ENCODE measurements around the gene ABHD17C.
"Not testable (repeated sequence)": the region's sequence is repeated elsewhere in the genome, so short reads cannot be mapped to it uniquely, and the experiment has no call there.

The ABHD17C gene

DNA sequence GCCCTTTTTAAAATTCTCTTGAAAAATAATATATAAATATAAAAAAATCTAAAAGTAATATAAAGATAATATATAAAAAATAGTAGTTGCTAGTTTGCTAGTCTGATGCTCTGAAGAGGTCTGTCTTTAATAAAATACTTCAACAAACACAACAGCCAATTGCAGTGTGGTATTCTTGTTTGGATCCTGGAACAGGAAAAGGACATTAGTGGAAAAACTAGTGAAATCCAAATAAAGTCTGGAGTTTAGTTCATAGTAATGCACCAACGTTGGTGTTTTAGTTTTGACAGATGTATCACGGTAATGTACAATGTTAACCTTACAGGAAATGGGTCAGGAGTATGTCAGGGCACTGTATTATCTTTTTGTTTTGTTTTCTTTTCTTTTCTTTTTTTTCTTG is 58.1 kb downstream of the ABHD17C start:
- Histone ChIP-seq H3K9me3 (replicated peaks in 1 of 11) (no peaks in the 10 kb centered on the region), H3K9ac (no peak overlapping the region), H3K27ac (no peak overlapping the region), H3K36me3 (peaks cover 63 to 91% (median 75%) of the 10 kb centered on the region in 11 experiments), H3K4me3 (no peak overlapping the region), H4K20me1 (peaks cover 0 to 46% (median 6%) of the 10 kb centered on the region in 11 experiments; a peak in 11 of 22 replicates), H3K4me1 (no peaks in the 10 kb centered on the region), H3K27me3 (no peaks in the 10 kb centered on the region), H3K4me2 (no peak overlapping the region)
- TF ChIP-seq Cebpa-rat (IDR thresholded peaks at IDR 0.05): no peak

DNA sequence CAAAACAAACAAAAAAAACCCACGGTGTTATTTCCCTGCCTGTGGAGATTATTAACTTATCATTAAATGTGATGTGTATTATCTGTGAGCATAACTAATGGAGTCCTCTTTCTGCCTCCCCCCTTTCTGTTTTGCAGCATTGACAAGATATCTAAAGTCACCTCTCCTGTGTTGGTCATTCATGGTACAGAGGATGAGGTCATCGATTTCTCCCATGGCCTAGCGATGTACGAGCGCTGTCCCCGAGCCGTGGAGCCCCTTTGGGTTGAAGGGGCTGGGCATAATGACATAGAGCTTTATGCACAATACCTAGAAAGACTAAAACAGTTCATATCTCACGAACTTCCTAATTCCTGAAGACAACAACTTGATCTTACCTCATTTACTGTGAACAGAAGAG is 58.9 kb downstream of the ABHD17C start:
- H4K20me1 ChIP-seq: peaks cover 0 to 39% (median 0%) of the 10 kb centered on the region in 11 experiments; a peak in 7 of 22 replicates
- peaks cover 62 to 83% (median 73%) of the 10 kb centered on the region in 11 experiments for H3K36me3 ChIP-seq
- H3K4me3 ChIP-seq: no peak overlapping the region
- H3K27me3 ChIP-seq: no peaks in the 10 kb centered on the region
- no peak for TF ChIP-seq Cebpa-rat (IDR thresholded peaks at IDR 0.05)
- H3K9ac ChIP-seq: no peak overlapping the region
- H3K9me3 ChIP-seq (replicated peaks in 1 of 11): no peaks in the 10 kb centered on the region
- no peak overlapping the region for H3K27ac ChIP-seq
- no peaks in the 10 kb centered on the region for H3K4me1 ChIP-seq
- no peak overlapping the region for H3K4me2 ChIP-seq

- Histone ChIP-seq H3K36me3 (peaks cover 43 to 64% (median 55%) of the 10 kb centered on the region in 11 experiments), H3K27me3 (no peaks in the 10 kb centered on the region), H3K9me3 (replicated peaks in 1 of 11) (no peaks in the 10 kb centered on the region), H3K9ac (no peak overlapping the region), H3K27ac (no peak overlapping the region), H3K4me2 (no peak overlapping the region), H4K20me1 (peaks cover 0 to 23% (median 0%) of the 10 kb centered on the region in 11 experiments; a peak in 3 of 22 replicates), H3K4me3 (no peak overlapping the region), H3K4me1 (peaks cover 0 to 3% (median 0%) of the 10 kb centered on the region in 10 experiments; a peak in 6 of 20 replicates)
- TF ChIP-seq Cebpa-rat (IDR thresholded peaks at IDR 0.05): no peak
Observed at GRCh38 chr15:80755885-80756284, 60.8 kb downstream of the ABHD17C start.

GRCh38 chr15:80758130-80758745 is 63.1 kb downstream of the ABHD17C start:
- H3K9ac ChIP-seq: no peak overlapping the region
- H3K4me3 ChIP-seq: no peak overlapping the region
- no peak overlapping the region for H3K27ac ChIP-seq
- no peak for TF ChIP-seq Cebpa-rat (IDR thresholded peaks at IDR 0.05)
- H3K9me3 ChIP-seq (replicated peaks in 1 of 11): no peaks in the 10 kb centered on the region
- H3K27me3 ChIP-seq: no peaks in the 10 kb centered on the region
- H4K20me1 ChIP-seq: peaks cover 0 to 16% (median 0%) of the 10 kb centered on the region in 11 experiments; a peak in 2 of 22 replicates
- peaks cover 27 to 41% (median 32%) of the 10 kb centered on the region in 11 experiments for H3K36me3 ChIP-seq
- H3K4me1 ChIP-seq: peaks cover 0 to 5% (median 0%) of the 10 kb centered on the region in 10 experiments; a peak in 6 of 20 replicates
- H3K4me2 ChIP-seq: no peak overlapping the region

DNA sequence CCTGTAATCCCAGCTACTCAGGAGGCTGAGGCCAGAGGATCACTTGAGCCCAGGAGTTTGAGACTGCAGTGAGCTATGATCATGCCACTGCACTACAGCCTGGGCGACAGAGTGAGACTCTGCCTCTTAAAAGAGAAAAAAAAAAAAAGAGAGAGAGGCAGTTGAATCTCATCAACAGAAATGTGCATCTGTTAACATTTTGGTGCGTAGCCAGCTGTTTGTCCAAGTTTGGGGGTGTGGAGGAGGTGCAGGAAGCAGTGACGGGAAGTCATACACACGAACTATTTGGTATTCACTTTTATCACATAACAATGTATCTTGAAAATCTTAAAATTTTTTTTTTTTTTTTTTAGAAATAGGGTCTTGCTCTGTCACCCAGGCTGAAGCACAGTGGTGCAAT is 65.8 kb downstream of the ABHD17C start:
- Histone ChIP-seq H3K9ac (no peak overlapping the region), H3K4me2 (peak overlapping the region in 2 of 11 experiments; percentile 16 to 20; a peak in 4 of 22 replicates), H3K27ac (no peak overlapping the region), H4K20me1 (peaks cover 0 to 1% (median 0%) of the 10 kb centered on the region in 11 experiments; a peak in 1 of 22 replicates), H3K36me3 (peaks cover 2 to 13% (median 6%) of the 10 kb centered on the region in 11 experiments; a peak in 16 of 22 replicates), H3K4me1 (peaks cover 0 to 5% (median 1%) of the 10 kb centered on the region in 10 experiments; a peak in 6 of 20 replicates), H3K27me3 (no peaks in the 10 kb centered on the region), H3K4me3 (no peak overlapping the region), H3K9me3 (replicated peaks in 1 of 11) (no peaks in the 10 kb centered on the region)
- no peak for TF ChIP-seq Cebpa-rat (IDR thresholded peaks at IDR 0.05)

- Histone ChIP-seq H3K9me3 (replicated peaks in 1 of 11) (no peaks in the 10 kb centered on the region), H3K4me2 (no peak overlapping the region), H3K36me3 (peaks cover 0 to 6% (median 0%) of the 10 kb centered on the region in 11 experiments; a peak in 1 of 22 replicates), H3K4me1 (peaks cover 0 to 7% (median 3%) of the 10 kb centered on the region in 10 experiments; a peak in 6 of 20 replicates), H3K4me3 (no peak overlapping the region), H3K27ac (no peak overlapping the region), H4K20me1 (no peaks in the 10 kb centered on the region), H3K9ac (no peak overlapping the region), H3K27me3 (no peaks in the 10 kb centered on the region)
- TF ChIP-seq Cebpa-rat (IDR thresholded peaks at IDR 0.05): no peak
Observed at GRCh38 chr15:80761754-80762153, 66.6 kb downstream of the ABHD17C start.

DNA sequence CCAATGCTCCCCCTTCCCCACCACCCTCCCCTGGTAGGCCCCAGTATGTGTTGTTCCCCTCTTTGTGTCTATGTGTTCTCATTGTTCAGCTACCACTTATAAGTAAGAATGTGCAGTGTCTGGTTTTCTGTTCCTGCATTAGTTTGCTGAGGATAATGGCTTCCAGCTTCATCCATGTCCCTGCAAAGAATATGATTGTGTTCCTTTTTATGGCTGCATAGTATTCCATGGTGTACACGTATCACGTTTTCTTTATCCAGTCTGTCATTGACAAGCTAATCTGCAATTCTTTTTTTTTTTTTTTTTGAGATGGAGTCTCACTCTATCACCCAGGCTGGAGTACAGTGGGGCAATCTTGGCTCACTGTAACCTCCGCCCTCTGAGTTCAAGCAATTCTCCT is 68.1 kb downstream of the ABHD17C start:
- H3K4me3 ChIP-seq; H3K27ac ChIP-seq; H3K4me2 ChIP-seq; H3K4me1 ChIP-seq; H4K20me1 ChIP-seq; H3K9ac ChIP-seq; H3K9me3 ChIP-seq (replicated peaks in 1 of 11); H3K36me3 ChIP-seq; H3K27me3 ChIP-seq: not testable (repeated sequence)

GRCh38 chr15:80764535-80764934 is 69.4 kb downstream of the ABHD17C start:
- H3K9ac ChIP-seq: no peak overlapping the region
- no peaks in the 10 kb centered on the region for H3K27me3 ChIP-seq
- H3K9me3 ChIP-seq (replicated peaks in 1 of 11): no peaks in the 10 kb centered on the region
- TF ChIP-seq Cebpa-rat (IDR thresholded peaks at IDR 0.05): no peak
- H4K20me1 ChIP-seq: no peaks in the 10 kb centered on the region
- H3K4me3 ChIP-seq: no peak overlapping the region
- H3K27ac ChIP-seq: no peak overlapping the region
- H3K36me3 ChIP-seq: no peaks in the 10 kb centered on the region
- H3K4me1 ChIP-seq: peaks cover 0 to 22% (median 5%) of the 10 kb centered on the region in 10 experiments; a peak in 11 of 20 replicates
- no peak overlapping the region for H3K4me2 ChIP-seq

DNA sequence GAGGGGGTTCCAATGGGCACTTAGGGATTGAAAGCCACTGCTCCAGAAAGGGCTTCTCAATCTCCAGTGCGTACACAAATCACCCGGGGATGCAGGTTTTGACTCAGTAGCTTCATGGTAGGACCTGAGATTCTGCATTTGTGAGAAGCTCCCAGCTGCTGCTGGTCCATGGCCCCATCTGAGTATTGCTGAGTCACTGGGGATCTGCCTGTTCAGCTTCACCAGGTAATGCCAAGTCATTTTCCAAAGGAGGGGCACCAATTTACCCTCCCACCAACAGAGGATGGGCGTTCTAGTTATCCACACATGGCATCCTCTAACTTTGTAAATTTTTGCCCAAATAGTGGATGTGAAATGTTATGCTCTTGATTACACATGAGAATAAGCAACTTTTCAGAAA is 71.2 kb downstream of the ABHD17C start:
- Histone ChIP-seq H3K36me3 (no peaks in the 10 kb centered on the region), H3K27ac (no peak overlapping the region), H3K4me1 (peaks cover 0 to 27% (median 2%) of the 10 kb centered on the region in 10 experiments; a peak in 5 of 20 replicates), H3K4me3 (no peak overlapping the region), H3K27me3 (no peaks in the 10 kb centered on the region), H3K9ac (no peak overlapping the region), H4K20me1 (no peaks in the 10 kb centered on the region), H3K9me3 (replicated peaks in 1 of 11) (no peaks in the 10 kb centered on the region), H3K4me2 (no peak overlapping the region)
- no peak for TF ChIP-seq Cebpa-rat (IDR thresholded peaks at IDR 0.05)

DNA sequence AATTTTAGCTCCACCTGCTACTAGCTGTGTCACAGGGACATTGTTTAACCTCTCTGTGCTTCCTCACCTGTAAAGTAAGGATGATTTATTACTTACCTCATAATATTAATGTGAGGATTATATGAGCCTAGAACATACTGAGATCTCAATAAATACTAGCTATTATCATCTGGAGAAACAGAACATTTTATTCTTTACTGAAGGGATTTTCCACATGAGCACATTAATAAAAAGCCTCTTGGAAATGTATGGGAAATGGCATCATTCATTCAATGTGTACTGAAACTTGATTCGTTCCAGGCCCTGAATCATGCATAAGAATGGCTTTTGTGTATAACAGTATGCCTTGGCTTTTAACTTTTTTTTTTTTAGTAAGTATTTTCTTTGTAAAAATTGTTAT is 73.0 kb downstream of the ABHD17C start:
- H3K9me3 ChIP-seq (replicated peaks in 1 of 11): no peaks in the 10 kb centered on the region
- H3K4me3 ChIP-seq: no peak overlapping the region
- no peak for TF ChIP-seq Cebpa-rat (IDR thresholded peaks at IDR 0.05)
- peak overlapping the region in 3 of 11 experiments; percentile 15 to 45 (median 31); a peak in 4 of 22 replicates for H3K4me2 ChIP-seq
- no peaks in the 10 kb centered on the region for H3K36me3 ChIP-seq
- H3K27me3 ChIP-seq: no peaks in the 10 kb centered on the region
- H3K27ac ChIP-seq: no peak overlapping the region
- peaks cover 0 to 27% (median 2%) of the 10 kb centered on the region in 10 experiments; a peak in 5 of 20 replicates for H3K4me1 ChIP-seq
- no peaks in the 10 kb centered on the region for H4K20me1 ChIP-seq
- no peak overlapping the region for H3K9ac ChIP-seq

All from BLaER1 treated with 17β-estradiol and CSF1 and Interleukin-3, amounts not matched to agents 10 nM and 100 nM (cell line).